H1 (cell line): ENCODE results near the gene MAPKAPK5. TPM values are rescaled to one million over a fixed set of nuclear protein-coding genes. Genes with fewer than 3 reads are reported as not detected.

Source experiments
- ATF3 ChIP-seq: IDR thresholded peaks from 2 replicates; pipeline ENCODE4 v1.6.1; 2011; ENCODE audit warnings: low read depth, mild to moderate bottlenecking, low read length; ENCODE audit not compliant: insufficient read depth
- BCL11A ChIP-seq, 2 experiments: IDR thresholded peaks; one replicate each; pipeline ENCODE4 v1.6.1; 2011; ENCODE audit warnings: low read depth in 2 of 2, low read length in 2 of 2, mild to moderate bottlenecking in 2 of 2
- BRCA1 ChIP-seq: IDR thresholded peaks from 2 replicates; pipeline ENCODE4 v1.6.1; 2012; ENCODE audit warnings: low read depth, low read length, improper control_type of control experiment
- SIN3A ChIP-seq, 2 experiments: IDR thresholded peaks in 1 of 2; conservative IDR thresholded peaks in 1 of 2; 2 replicates each; pipeline ENCODE4 v1.6.1; 2011 to 2012; ENCODE audit warnings: low read length in 2 of 2, improper control_type of control experiment in 1 of 2, low read depth in 1 of 2, mild to moderate bottlenecking in 1 of 2
- SRF ChIP-seq: IDR thresholded peaks from 2 replicates; pipeline ENCODE4 v1.6.1; 2011; ENCODE audit warnings: mild to moderate bottlenecking, low read depth, low read length, moderate library complexity
- TAF7 ChIP-seq: optimal IDR thresholded peaks from 2 replicates; pipeline ENCODE3; 2011; ENCODE audit warnings: low read depth, mild to moderate bottlenecking, inconsistent platforms, low read length, moderate library complexity, borderline replicate concordance
- TBP ChIP-seq: IDR thresholded peaks from 2 replicates; pipeline ENCODE4 v1.6.1; 2011; ENCODE audit warnings: low read depth, low read length, improper control_type of control experiment
- polyA plus RNA-seq, 7 experiments: library from polyadenylated mRNA; depleted of rRNA in 3 of 7; stranded (reverse) in 5 of 7; unstranded in 2 of 7; fragments of >200 nt in 5 of 7; fragments of 200-250 nt in 2 of 7; gene quantifications; 1 replicate in 5 of 7; 2 replicates in 1 of 7; 4 replicates in 1 of 7; pipeline versions ENCODE4 v1.2.1 to v1.2.3, GENCODE V29; 2011 to 2013; ENCODE audit warnings: missing spikeins in 2 of 7, mixed read lengths in 2 of 7
- total RNA-seq: library from RNA; stranded (reverse); fragmentation: NEBNext Ultra II Directional; extraction: Animal tissue kit (Norgen Biotek cat#: 25700); gene quantifications from 2 replicates; pipeline ENCODE4 v1.2.1, GENCODE V29; 2021

The MAPKAPK5 gene
- total and polyA plus RNA-seq, 2 of the 8 experiments (the other 6 are each of a cell fraction or from before 2014, with no cell fraction given), result 40.0 to 91.5 TPM

DNA sequence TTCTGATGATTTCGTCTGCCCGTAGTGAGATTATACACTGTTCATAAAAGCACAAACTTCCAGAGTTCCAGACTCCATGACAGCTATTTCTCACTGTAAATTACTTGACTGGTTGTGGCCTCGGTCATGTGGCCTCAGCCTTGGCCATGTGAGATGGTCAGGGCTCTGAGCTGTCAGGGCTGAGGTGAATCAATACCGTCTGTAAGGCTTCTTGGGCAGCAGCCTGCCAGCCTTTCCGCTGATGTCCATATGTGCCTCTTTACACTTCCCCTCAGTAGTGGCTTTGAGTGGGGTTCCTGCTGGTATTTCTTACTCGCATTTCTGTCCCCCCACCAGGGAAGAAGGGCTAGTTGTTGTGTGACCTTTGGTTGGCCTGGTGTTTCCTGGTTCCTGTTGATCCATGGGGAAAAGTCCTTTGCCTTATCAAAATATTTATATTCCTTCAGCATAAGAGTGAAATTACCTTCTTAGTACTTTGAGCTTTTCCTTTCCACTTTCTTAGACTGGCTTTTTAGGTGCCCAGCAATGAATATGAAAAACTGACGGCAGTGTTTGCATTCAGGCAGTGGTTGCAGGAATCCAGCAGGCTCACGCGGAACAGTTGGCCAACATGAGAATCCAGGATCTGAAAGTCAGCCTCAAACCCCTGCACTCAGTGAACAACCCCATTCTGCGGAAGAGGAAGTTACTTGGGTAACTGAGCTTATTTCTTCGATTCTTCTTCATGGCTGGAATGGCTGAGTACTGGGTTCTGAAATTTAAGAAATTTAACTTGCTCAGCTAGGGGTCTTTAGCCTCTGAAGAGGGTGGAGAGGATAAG is 46.1 kb downstream of the MAPKAPK5 start (continued):
- TF ChIP-seq TAF7, result no peak
- TF ChIP-seq SRF, result no peak
- TF ChIP-seq SIN3A (conservative IDR thresholded peaks at IDR 0.05 in 1 of 2, IDR thresholded peaks at IDR 0.05 in 1 of 2; ENCODE audit: low read depth in 1 of 2, low read length in 2 of 2), result no peak
- no peak for TF ChIP-seq BRCA1
- TF ChIP-seq ATF3, result no peak
- TF ChIP-seq BCL11A (IDR thresholded peaks at IDR 0.05; ENCODE audit: low read depth in 2 of 2, low read length in 2 of 2), result no peak
- TF ChIP-seq TBP, result no peak
